Myocyte (in vitro differentiated cells): Measurements from ENCODE around the gene VPS33A. TPM values are rescaled to one million over a fixed set of nuclear protein-coding genes. Genes with fewer than 3 reads are reported as not detected.
A peak's percentile ranks its signal among the peaks of the same experiment; 100 is the strongest.
"Not testable (repeated sequence)": the region's sequence is repeated elsewhere in the genome, so short reads cannot be mapped to it uniquely, and the experiment has no call there.

ENCODE experiments used
- DNase-seq: peaks from one replicate; pipeline ENCODE4 v3.0.0-alpha.2; 2012; ENCODE audit warnings: low read depth
- total RNA-seq: library from RNA; depleted of rRNA; stranded (reverse); fragments of >200 nt; gene quantifications from 2 replicates; pipeline ENCODE4 v1.2.3, GENCODE V29; 2014

VPS33A gene
- total RNA-seq, 1 donor from 2014 or later: 19.0 TPM

- DNase-seq: no peak
Observed at GRCh38 chr12:122205053-122205925, 61.0 kb downstream of the VPS33A start.

DNA sequence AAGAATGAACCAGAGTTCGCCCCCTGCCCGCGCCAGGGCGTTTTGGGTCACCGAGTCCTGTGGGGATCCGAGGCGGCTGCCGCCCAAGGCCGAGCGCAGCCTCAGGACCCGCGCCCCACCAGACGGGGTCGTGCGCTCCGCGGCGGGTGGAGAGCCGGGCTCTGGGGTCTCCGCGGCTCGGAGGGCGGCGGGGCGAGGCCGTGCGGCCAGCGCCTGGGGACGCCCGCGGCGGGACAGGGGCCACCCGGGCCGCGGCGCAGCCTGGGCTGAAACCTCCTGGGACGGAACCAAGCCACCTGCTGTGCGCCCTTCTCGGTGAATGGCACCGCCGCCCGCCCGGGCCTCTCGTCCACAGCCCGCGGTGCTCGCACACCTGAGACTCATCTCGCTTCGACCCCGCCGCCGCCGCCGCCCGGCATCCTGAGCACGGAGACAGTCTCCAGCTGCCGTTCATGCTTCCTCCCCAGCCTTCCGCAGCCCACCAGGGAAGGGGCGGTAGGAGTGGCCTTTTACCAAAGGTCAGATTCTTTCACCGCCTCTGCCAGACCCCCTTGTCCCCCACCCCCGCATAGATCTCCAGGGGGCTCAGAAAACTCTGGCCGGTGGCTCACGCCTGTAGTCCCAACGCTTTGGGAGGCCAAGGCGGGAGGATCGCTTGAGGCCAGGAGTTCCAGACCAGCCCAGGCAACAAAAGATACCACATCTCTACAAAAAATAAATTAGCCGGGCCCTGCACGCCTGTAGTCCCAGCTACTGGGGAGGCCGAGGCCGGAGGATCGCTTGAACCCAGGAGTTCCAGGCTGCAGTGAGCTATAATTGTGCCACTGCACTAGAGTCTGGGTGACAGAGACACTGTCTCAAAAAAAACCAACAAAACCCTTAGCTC is 61.9 kb downstream of the VPS33A start:
- no peak for DNase-seq

DNA sequence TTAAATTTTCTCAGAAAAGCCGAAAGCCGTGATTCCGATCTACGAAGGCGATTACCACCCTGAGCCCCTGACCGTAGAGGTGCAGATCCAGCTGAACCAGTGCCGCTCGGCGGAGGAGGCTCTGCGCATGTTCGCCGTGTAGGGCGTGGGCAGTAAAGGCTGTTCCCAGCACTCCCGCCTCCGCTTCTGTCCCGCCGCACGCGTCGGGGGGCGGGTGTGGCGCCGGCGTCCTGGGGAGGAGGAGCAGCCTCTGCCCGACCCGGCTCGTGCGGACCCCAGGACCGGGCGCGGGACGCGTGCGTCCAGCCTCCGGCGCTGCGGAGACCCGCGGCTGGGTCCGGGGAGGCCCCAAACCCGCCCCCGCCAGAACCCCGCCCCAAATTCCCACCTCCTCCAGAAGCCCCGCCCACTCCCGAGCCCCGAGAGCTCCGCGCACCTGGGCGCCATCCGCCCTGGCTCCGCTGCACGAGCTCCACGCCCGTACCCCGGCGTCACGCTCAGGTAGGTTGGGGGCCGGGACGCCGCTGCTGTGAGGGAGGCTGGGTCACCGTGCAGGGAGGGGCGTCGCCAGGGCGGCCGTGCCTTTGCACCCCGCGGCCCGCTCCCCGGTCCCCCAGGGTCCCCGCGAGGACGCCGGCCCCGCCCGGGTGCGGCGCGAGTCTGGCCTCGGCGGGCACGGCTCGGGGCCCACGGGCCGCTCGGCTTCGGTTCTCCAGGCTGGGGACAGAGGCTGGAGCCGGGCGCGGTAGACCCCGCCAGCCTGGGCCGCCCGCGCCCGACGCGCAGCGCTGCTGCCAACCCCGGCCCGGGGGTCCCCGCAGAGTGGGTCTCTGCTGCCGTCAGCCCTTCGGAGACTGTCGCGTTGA is 62.8 kb downstream of the VPS33A start, which contains the start of gene B3GNT4:
B3GNT4 (plus strand) TSS at position 409 of the 866 bp plus-strand sequence. CDS start 910 bp downstream, outside the sequence.
- peak; percentile 33 for DNase-seq

- not testable (repeated sequence) for DNase-seq
Observed at GRCh38 chr12:122202811-122203210, 63.5 kb downstream of the VPS33A start.

- DNase-seq: no peak
Observed at GRCh38 chr12:122202017-122202416, 64.3 kb downstream of the VPS33A start.

DNA sequence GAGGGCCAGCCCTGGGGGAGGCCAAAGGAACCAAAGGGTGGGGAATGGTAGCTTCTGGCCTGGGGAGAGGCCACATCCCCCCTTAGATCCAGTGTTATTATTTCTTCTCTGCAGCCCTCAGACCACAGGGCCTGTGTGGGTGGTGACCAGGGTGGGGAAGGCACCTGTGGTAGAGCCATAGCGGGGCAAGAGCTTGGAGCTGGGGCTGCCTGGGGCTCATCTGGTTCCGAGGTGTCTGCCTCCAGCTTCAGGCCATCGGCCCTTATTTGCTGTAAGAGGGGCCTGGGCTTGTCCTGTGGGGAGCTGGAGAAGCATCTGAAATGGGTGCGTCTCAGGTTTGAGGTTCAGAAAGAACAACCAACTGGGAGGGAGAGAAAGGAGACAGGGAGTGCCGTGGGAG is 64.9 kb downstream of the VPS33A start:
- DNase-seq: no peak

DNA sequence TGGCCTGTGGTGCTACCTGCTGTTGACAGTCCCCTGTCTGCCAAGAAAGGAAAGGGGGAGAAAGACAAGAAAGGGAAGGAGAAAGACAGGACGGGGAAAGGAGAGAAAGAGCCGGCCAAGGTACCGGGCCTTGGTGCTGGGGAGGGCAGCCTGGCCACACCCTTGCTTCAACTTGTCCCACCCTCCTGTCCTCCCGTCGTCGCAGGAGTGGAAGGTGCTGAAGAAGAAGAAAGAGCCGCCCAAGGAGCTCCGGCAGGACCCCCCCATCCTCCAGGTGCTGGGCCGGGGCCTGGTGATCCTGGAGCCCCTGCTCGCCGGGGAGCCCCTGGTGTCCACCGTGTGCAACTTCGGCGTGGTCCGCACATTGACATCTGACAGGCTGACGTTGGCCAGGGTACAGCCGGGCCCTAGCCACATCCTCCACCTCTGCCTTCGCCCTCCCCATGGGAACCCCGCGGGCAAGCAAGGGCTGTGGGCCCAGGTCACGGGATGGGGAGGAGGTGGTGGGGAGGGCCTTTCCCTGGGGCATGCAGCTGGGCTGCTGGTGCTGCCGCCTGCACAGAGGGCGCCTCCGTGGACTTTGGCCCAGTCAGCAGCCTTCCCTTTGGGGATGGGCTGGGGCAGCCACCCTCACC is 65.6 kb downstream of the VPS33A start:
- no peak for DNase-seq

DNA sequence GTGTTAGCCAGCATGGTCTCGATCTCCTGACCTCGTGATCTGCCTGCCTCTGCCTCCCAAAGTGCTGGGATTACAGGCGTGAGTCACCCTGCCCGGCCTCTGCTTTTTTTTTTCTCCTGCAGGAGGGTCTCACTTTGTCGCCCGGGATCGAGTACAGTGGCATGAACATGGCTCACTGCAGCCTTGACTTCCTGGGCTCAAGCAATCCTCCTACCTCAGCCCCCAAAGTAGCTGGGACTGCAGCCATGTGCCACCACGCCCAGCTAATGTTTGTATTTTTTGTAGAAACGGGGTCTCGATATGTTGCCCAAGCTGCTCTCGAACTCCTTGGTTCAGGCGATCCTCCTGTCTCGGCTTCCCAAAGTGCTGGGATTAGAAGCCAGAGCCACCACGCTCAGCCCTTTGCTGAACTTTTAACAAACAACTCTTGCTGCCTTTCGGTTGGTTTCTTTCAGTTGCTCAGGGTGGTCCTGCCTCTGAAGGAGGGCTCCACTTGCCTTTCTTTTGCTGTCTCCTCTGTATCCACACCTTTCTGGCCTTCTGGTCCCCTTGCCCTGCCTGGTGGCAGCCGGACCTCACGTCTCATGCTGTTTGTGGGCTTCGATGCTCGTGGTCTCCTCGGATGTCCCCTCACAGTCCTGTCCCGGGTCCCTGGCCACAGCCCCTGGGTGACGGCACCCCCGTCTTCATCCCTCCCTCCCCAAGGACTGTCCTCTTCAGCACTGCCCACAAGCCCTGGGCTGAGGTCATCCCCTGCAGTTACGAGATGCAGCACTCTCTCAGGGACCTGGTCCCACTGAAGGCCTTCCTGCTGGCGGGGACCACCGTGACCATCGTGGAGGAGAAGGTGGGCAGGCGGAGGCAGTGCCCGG is 66.6 kb downstream of the VPS33A start:
- DNase-seq: no peak

GRCh38 chr12:122197612-122197966 is 68.7 kb downstream of the VPS33A start:
- DNase-seq: peak; percentile 31

DNA sequence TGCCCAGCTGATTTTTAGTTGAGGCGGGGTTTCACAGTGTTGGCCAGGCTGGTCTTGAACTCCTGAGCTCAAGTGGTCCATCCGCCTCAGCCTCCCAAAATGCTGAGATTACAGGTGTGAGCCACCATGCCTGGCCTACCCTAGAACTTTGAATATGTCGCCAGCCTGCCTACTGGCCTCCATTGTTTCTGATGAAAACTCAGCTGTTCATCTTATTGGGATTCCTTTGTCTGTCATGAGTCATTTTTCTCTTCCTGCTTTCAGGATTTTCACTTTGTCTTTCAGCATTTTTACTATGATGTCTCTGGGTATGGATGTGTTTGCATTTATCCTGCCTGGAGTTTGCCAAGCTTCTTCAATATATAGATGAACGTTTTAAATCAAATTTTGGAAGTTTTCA is 70.9 kb downstream of the VPS33A start:
- no peak for DNase-seq

DNA sequence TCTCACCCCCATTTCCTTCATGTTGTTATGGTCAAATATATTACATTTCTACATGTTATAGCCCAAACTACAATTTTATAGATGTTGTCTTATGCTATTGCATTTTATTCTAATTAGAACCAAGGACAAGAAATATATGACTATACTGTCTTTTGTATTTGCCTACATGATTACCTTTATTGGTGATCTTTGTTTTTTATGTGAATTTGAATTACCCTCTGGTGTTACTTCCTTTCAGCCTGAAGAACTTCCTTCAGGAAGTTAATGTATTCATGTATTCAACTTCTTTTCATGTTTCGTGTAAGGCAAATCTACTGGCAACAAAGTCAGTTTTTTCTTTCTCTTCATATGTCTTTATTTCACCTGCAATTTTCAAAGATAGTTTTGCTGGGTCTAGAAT is 71.5 kb downstream of the VPS33A start:
- no peak for DNase-seq

DNA sequence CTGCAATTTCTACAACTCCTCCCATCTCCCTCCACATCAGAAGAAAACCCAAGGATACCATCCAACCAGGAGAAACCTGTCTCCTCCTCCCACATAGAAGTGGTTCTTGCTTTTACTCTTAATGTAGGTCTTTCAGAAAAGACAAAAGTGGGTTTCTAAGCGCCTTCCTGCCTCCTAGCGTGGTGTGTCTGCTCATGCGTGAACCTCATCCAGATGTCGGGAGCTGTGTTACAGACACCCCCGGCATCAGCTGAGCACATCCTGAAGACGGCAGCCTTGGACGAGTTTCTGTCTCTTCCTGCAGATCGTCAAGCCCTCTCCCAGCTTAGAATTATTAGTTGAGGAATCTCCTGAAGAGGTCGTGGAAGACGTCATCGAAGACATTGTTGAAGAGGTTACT is 73.9 kb downstream of the VPS33A start:
- no peak for DNase-seq

DNA sequence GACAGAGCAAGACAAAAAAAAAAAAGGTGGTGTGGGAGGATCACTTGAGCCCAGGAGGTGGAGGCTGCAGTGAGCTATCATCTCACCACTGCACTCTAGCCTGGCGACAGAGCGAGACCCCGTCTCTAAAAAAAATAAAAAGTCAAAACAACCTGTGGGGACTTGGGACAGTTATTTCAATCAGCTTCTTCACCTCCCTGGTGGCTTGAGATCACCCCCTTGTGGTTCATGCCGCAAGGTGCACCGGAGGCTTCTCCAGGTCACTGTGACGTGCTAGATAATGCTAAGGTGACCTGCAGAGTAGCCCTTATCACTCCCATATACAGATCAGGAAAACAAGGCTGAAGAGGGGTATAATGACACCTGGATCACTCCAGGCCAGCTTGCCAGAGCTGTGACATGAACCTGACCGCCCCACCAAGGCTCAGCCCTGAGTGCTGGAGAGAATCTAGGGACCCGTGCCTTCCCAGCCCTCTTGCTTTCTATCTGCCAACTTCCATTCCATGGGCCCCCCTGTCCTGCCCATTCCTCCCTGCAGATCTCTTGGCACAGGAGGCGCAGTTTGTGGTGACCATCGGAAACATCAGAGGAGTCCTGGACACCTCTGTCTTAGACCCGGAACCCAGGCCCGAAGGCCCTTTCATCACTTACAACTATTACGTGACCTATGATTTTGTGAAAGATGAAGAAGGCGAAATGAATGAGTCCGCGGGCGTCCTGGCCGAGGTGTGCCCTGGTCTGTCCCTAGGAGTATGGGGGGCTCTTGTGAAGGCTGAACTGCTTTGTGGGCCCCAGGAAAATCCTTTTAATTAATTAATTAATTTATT is 75.2 kb downstream of the VPS33A start:
- DNase-seq: peak; percentile 54

- no peak for DNase-seq
Observed at GRCh38 chr12:122189626-122190475, 76.4 kb downstream of the VPS33A start.

DNA sequence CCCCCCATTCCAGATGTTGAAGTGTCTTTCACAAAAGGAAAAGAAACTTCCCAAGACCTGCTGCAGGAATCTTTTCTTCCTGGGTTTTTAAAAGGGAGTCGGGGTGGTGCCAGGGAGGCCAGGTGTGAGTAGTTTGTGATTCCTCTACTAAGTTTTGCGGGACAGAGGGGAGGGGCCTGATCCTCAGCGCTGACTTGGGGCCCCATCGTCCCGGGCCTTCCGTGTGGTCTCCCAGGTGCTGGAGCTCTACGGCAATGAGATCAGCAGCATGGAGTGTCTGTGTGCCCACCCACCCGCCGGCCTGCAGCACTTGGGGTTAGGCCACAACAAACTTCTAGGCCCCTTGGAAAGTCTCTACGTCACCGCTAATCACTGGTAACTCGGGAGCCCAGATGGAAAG is 78.8 kb downstream of the VPS33A start:
- DNase-seq: no peak

DNA sequence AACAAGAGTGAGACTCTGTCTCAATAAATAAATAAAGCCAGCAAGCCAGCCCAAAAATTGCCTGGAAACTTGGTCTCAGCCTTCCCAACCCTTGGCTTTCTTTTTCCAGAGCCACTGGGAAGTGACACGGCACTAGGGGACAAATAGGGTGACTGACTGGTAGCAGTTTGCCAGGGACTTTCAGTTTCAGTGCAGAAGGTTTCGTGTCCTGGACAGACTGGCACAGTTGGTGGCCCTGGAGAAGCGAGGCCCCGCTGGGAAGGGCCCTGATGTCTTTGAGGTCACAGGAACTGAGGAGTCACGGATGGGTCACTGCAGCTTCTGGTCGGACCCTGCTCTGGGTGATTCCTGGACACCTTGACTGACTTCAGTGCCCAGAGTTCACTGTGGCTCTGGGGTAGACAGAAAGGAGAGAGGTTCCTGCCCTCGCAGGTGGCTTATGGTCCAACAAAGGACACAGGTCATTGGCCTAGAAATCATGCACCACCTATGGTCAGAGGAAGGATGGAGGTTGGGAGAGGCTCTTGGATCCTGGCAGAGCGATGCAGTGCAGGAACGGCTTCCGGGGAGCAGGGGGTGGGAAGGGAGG is 80.7 kb downstream of the VPS33A start:
- DNase-seq: no peak

DNA sequence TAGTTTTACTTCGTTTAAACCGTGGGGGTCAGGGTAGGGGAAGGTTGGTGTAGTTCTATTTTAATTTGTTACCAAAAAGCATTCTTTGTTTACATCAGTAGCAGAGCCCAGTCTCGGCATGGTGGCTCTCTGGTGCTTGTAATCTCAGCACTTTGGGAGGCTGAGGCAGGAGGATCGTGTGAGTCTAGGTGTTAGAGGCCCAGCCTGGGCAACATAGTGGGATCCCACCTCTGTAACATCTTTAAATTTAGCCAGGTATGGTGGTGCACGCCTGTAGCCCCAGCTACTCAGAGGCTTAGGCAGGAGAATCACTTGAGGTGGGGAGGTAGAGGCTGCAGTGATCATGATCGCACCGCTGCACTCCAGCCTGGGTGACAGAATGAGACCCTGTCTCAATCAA is 81.2 kb downstream of the VPS33A start:
- no peak for DNase-seq
